Putamen (tissue), 1 donor: ENCODE data around the gene C11orf71.
A peak's percentile ranks its signal among the peaks of the same experiment; 100 is the strongest.

ENCODE experiments used
- DNase-seq: peaks from one replicate; pipeline ENCODE4 v3.0.0-alpha.2; 2016; ENCODE audit warnings: low spot score

C11orf71 gene

DNA sequence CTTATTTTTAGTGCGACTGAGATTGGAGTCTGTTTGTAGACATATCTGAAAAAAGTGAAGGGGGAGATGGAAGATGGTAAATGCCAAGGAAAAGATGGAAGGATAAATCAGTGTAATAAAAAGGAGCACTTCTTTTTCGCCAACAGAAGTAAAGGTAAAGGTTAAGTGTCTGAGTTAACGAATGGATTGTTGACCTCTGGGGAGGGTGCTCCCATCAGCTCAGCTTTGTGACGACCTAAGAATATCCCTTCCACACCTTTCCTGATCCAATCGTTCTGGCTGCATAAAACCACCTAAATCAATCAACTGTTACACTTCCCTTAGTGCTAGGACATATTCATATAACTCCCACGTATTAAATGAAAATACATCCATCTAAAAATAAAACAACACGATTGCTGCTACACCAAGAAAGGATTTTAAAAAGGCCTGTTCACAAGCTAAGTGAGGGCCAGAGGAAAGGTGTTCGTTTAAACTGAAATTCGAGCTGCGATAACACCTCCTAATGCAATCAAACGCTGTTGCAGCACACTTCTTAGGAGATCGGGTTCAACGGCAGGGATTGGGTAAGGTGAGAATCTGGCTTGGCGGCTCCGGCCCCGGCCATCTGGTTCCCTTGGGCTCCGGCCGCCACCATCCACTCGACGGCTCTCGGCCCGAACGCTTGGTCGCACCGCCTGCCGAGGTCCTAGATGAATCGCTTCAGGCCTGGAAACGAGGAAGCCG is 658 bp downstream of the C11orf71 start:
- DNase-seq: no peak

DNA sequence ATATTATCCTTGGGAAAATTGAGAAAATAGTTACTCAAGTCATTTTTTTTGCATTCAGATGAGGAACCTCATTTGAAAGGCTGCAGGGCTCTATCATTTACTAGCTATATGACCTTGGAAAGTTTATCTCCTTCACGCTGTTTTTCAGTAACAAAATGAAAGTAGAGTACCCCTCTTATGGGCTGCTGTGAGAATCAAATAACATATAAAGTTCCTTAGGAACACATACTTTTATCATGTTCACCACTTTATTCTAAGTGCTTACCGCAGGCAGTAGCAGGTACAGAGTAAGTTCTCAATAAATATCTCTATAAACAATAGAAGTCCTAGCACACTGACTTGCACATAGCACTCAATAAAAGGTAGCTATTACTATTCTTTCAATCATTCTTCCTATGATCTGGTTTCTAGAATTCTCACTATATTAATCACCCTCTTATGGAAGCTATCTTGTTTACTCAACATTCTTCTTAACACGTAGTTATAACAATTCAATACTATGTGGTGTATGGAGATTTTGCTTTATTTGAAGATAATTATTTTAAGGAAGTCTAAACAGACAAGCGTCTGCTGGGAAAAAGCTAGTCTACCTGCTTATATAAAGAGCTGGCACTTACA is 1.9 kb downstream of the C11orf71 start:
- no peak for DNase-seq

DNA sequence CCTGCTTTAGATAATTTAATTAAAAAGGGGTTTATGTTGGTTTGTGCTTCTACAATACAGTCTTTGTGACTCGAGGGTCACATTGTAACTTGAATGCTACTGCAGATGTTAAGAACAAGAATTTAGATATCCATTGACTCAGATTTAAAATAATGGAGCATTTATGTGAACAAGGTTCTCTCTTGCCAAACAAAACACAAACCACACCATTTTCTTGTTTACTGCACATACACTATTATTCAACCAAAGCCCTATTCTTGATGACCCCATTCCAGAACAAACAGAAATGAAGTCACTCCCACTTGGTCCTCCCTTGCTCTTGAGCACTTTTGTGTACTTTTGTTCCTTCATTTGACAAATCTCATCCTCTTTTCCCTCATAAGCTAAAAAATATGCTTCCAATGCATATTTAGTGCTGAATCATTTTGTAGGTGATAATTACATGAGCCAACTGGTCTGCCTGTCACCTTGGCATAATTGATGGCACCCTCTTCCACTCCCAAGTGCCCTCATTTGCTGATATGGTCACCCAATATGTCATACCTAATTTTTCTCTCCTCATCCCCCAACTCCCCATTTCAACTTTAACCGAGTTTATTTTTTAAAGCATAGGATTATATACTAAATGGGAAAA is 2.8 kb downstream of the C11orf71 start:
- DNase-seq: peak; percentile 71

DNA sequence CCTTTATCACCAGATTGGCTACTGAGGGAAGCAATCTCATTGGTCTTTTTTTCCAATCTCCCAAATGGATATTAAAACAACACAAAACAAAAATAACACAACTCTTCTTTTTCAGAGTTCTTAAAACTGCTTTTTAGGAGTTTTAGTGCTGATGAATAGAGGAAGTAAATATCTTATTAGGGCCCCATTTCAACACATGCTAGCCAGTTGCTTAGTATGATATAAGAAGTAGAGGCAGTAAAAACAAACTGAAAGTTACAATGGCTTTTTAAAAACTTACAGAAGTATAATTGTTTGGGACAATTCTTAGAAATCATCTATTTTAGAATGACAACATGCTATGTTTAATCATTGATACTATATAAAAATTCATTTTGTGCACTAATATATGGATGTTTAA is 3.4 kb downstream of the C11orf71 start:
- no peak for DNase-seq

DNA sequence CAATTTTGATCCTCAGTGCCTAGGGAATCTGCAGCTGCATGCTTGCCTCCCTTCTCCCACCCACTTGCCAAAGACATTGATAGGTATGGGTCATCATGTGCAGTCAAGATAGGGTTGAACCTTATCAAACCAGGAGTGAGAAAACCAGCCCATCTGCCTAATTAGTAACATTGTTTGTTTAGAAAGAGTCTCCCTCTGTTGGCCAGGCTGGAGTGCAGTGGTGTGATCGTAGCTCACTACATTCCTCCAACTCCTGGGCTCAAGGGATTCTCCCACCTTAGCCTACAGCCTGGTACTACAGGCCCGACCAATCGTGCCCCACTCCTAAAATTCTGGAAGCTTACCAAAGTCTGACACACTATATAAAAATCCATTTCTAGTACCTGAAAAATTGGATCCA is 4.6 kb downstream of the C11orf71 start:
- no peak for DNase-seq

DNA sequence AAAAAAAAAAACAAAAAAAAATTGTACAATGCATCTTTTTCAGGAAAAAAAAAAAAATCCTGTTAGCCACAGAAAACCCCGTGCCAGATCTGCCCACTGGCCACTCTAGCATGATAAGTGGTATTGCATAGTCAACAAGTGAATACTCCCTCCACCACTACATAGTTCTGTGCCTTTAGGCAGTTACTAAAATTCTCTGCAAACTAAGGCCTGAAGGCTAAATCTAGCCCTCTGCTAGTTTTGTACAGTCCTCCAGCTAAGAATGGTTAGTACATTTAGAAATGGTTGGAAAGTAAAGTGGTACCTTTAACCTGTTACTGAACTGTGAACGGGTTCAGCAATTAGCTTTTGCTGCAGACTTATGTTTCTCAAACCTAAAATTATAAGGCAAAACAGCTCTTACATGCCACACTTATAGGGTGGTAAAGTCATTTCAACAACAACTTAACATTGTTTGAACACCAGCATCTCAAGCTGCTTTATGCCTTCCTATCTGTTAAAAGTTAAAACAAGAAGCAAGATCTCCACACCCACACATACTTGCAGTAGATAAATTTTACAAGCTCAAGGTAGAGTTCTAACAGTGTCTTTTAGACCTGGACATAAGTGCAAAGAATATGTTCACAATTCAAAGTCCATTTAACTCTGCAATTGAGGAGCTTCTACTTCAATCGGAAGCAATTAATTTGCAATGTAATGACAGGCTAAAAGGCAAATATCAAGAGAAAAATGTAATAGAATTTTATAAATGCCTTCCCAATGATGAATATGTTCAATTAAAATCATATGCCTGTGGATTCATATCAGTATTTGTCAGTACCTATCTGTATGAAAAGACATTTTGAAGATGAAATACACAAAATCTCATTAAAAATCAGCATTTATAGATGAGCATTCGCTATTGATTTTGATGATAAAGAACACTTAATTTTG is 7.3 kb downstream of the C11orf71 start:
- no peak for DNase-seq

DNA sequence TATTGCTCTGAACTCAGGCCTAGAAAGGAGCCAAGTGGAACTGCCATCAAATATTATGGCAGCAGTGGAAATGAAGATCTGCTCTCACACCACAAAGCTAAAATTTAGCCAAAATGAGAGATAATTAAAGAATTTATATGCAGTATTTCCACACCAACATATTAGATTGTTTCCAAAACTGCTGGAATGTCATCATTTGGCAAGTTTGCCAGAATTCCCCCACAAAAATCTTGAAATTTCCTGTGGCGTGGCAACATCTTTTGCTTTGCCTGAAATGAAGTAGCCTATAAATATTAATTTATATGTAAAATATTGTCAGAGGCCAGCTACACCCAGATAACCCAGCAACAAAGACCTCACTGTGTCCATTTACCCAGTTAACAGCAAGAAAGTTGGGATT is 13.8 kb downstream of the C11orf71 start:
- no peak for DNase-seq

DNA sequence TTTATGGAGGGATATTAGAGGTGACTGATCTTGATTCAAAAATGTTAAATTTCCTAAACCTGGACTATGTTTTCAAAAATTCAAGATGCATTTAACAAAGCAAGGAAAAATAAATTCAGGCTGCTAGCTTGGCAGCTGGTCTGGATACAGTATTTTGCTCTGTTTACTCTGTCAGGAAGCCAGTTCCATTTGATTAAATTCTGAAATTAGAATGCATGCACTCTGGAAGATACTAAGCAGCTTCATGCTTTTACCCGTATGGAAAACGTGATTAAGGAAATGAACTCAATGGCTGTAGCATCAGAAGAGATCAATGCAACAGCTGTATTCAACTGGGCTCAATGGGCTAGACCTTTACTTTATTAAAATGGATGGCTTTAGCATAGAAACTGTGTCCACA is 14.2 kb downstream of the C11orf71 start:
- no peak for DNase-seq

DNA sequence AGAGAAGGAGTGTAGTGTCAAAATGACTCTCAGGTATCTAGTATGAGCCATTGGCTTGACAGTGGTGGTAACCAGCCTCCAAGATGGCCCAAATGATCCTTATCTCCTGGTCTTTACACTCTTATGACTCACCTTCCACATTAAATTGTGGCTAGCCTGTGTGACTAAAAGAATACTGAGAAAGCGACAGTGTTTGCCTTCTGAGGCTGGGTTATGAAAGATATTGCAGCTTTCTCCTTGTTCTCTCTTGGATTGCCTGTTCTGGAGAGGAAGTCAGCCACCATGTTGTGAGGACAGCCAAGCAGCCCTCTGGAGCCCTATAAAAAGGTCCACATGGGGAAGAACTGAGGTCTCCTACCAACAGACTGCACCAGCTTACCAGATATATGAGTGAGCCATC is 15.8 kb downstream of the C11orf71 start:
- DNase-seq: no peak

DNA sequence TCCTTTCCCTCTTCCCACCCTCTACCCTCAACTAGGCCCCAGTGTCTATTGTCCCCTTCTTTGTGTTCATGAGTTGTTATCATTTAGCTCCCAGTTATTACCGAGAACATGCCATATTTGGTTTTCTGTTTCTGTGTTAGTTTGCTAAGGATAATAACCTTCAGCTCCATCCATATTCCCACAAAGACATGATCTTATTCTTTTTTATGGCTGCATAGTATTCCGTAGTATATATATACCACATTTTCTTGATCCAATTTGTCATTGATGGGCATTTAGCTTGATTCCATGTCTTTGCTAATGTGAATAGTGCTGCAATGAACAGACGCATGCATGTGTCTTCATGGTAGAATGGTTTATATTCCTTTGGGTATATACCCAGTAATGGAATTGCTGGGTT is 17.8 kb downstream of the C11orf71 start:
- no peak for DNase-seq

DNA sequence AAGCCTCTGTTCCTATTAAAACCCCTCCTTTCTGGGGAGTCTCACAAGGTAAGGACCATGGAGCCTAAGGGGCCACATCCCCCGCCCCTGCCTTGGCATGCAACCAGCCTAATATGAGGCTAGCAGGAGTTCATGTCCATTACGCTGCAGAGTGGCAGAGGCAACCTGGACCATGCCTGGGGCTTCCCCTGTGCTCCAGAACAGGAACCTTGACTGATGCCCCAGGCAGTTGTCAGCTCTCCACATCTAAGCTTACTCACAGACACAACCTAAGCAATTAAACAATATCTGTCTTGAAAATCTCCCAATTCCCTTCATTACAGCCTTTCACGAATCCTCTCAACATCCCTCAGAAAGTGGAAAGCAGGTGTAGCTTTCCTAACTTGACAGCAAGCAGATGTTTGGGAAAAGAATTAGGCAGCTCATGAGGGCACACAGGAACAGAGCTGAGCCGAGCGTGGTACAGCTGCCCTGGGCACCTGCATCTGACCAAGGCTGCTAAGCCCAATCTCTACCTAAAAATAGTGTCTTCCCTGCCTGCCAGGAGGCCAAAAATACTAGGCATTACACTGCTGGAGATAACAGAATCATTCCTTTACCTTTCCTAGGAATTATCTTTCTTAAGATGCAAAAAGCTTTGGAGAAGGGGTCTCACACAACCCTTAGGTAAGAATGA is 20.8 kb downstream of the C11orf71 start:
- no peak for DNase-seq

DNA sequence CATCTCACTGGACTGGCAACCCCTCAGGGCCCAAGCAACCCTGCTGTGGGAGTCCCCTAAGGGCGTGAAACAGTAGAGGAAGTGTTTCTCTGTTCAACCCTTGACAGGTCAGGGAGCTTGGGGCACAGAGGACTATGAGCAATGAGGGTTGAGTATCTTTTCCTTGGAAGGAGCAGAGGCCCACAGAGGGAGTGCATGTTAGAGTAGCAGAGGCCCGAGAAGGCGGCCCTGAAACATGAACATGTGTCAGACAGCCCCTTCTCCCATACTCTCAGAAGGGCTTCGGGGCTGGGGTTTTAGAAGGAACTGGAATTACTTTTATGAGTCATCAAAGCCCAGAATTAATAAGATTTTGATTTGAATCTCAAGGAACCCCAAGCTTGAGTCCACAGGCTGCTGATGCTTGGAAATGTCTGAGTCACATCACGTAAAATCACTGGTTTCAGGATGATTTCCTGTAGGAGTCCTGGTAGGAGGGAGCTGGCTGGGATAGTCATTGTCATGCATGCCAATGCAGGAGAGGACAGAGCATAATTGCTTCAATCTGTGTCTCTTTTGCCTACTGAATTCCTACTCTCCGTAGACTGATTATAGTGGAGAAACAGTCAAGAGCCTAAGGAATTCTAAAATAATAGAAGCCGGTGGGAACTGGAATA is 22.6 kb downstream of the C11orf71 start:
- no peak for DNase-seq

DNA sequence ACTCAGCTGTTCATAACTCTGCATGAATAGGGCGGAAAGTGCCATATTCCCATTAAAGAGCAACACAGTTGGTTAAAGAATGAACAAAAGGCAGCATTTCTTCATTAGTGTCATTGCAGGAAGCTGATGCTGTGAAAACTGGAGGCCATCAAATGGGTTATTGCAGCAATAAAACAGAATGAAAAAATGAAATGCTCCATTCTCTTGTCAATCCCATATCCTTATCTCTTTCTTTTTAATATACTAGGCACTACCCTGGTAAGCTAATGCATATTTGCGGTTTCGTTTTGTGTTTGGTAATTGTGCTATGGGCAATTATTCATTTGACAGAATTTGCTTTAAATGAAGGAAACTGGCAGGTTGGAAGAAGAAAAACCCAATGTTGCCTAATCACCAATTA is 25.3 kb downstream of the C11orf71 start:
- DNase-seq: no peak

DNA sequence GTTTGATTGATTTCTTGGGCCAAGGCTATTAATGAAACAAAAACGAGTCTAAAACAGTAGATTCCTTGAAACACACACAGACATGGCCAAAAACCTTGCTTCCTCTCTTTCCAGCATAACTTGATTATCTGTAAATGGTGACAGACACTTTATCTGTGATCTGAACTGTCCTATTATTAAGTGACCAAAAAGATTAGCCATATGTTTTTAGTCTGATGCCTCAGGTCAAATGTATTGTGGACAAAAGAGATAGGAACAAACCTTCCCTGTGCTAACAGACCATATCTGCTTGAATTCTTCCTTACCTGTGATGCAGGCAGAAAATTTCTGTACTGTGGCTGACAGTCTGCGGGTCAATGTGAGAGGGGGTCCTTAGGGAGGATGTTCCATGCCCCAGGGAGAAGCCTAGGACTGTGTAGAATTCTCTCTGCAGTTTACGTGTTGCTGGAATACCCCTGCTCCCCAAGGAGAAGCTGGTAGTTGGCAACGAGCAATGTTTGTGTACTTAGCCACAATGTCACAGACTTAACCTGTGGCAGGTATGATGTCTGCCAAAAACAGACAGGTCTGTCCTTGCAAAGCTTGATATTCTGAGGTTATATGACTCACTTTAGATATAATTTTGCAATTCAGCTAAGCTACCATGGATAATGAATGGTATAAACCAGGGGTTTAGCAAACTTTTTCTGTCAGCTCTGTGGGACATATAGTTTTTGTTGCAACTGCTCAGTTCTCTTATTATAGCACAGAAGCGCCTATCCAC is 31.2 kb downstream of the C11orf71 start:
- no peak for DNase-seq

DNA sequence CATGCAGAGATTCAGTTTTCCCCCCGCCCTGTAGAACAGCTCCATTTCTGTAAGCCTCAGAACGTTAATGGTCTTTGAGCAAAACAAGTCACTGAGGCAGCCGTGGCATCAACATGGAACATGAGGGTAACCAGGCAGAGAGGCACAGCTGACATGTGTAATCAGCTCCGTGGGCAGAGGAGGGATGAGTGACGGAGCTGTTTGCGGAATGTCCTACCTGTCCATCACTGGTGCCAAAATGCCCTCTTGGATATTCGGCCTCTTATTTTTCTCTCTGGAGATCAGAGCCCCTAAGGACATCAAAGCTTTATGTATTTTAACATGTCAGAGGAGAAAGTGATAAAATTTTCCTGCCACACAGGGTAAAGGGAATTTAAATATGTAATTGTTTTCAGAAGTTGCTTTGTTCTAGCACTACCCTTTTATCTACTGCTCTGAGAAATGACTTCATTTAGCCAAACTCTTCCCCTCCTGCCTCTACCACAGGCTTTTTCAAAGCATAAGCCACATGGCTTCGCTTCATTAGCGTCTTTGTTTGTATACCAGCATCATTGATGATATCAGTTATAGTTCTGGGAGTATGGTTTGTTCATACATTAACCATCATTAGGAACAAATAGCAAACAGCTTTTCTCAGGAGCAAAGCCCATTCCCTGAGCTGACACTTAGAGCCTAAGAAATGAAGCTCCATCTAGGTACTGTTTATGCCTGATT is 32.9 kb downstream of the C11orf71 start:
- no peak for DNase-seq

DNA sequence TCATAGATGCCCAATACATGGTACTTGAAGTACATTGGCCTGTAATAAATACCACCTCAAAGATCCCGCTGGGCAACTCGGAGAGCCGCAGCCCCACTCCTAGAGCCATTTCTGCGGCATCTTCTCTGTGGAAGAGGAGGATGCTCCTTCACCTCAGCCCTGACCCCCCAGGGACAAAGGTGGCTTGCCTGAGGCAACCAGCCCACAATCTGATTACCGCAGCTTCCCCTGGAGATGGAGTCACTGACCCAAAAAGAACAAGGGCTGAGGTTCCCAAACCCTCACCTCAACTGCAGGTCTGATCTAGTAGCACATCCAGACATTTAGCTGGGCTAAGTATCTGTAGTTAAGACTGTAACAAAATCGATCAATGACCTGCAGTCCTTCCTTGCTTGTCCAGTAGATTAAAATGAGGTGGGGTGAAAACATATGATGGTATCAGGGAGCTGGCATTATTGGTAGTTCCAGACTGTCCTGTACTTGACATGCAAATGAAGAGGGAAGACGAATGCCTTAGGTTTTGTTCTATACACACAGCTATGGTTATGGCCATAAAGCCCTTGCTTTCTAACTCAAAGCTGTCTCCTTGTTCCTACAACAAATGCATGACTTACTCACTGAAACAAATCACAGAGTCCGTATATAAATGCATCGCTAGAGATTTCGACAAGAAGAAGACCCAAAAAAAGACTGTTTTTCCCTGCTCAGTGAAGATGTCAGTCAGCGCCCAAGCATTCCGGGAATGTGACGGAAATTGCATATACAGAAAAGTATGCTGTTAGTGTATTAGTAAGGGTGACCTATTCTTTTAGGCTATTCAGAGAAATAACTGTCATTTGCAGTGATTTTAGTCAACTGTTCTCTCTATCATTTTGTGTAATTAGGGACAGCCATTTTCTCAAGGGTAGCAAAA is 33.7 kb downstream of the C11orf71 start:
- no peak for DNase-seq

DNA sequence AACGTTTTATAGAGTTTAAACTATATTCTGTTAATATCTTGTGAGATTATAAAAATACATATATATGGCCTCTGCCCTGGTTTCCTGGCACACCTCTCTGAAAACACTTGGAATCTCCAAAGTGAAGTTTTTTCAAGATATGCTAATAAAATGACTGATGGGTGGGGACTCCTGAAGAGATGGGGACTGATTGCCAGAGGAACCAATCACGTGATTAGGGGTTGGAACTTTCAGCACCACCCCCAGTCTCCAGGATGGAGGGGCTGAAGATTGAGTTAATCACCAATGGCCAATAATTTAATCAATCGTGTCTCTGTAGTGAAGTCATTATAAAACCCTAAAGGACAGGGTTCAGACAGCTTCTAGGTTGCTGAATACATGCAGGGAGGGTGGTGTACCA is 37.4 kb downstream of the C11orf71 start:
- no peak for DNase-seq

DNA sequence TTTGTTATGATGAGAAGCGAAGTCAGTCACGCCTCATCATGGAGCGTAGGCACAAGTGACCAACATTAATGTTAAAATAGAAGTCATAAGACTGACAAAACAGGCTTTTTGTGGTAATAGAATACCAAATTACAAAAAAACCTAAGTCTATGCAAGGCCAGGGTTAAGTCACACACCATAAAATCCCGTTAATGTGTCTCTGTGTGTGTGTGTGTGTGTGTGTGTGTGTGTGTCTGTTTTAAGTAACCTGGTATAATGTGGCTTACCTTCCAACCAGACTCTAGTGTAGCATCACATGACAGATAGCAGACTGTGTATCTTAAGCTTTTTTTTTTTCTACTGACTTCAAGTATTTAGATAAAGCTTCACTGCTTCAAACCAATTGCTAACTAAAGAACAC is 38.0 kb downstream of the C11orf71 start:
- no peak for DNase-seq

DNA sequence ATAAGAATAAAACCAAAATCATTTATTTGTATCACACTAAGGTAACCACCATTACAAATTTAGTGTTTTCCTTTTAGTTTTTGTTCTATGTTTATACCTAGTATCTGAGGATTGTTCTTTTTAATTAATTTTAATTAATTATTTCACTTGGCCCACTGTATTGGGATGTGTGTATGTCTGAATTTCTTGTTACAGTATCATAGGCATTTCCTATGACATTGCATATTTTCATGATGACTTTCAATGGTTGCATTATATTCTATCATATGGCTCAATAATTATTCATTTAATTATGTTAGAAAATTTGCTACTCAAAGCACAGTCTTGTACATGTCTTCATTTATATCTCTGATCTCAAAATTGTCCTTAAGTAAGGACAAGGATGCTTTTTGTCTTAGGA is 41.0 kb downstream of the C11orf71 start:
- DNase-seq: no peak
